ENCODE data around the gene SNCAIP.
A peak's percentile ranks its signal among the peaks of the same experiment; 100 is the strongest.

SNCAIP gene

DNA sequence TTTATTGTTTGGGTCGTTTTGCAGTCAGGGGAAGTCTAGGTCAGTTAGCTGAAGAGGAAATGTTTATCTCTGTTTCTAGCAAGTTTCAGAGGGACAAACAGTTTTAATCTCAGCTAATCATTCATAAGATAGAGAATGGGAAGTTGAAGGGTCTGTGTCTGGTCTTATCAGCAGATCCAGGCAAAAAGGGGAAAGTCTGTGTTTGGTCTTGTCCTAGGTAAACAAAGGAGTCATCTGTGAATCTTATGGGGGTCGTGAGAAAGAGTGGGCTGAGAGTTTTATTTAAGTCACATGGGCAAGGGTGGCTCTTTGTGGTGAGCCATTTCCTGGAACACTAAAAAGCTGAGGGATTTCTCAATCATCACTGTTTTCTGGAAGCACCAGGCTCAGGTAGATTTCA, 5.6 kb upstream of the SNCAIP start:
- Histone ChIP-seq H2BK120ac (ENCODE audit: insufficient read depth, low read length, poor library complexity) (no peak overlapping the region), H2BK12ac (ENCODE audit: low read length) (no peak overlapping the region), H3K9ac (ENCODE audit: low read length) (no peak overlapping the region), H3K18ac (ENCODE audit: low read length) (no peak overlapping the region), H4K91ac (ENCODE audit: low read depth, low read length) (no peak overlapping the region), H3K4me3 (ENCODE audit: low read depth, low read length) (no peak overlapping the region), H4K8ac (ENCODE audit: low read depth, low read length) (no peak overlapping the region), H3K27ac (ENCODE audit: low read depth, low read length) (no peak overlapping the region), H3K79me2 (ENCODE audit: control insufficient read depth, insufficient read depth, low read length, poor library complexity) (no peaks in the 10 kb centered on the region), H2AK5ac (ENCODE audit: low read length) (no peak overlapping the region), H2BK5ac (ENCODE audit: low read depth, low read length, poor library complexity) (no peak overlapping the region), H3K4me1 (ENCODE audit: control insufficient read depth in 1 of 2, insufficient read depth in 2 of 2, low read length in 2 of 2) (peaks cover 4 to 6% of the 10 kb centered on the region in 2 experiments), H3K4ac (ENCODE audit: low read depth, low read length) (no peak overlapping the region), H2AFZ (ENCODE audit: insufficient read depth, low read length, poor library complexity) (no peak overlapping the region), H3K27me3 (ENCODE audit: insufficient read depth, low read length) (peaks cover 6% of the 10 kb centered on the region), H3K14ac (ENCODE audit: low read length) (no peak overlapping the region), H3K36me3 (ENCODE audit: control insufficient read depth in 1 of 2, insufficient read depth in 2 of 2, low read length in 2 of 2) (no peaks in the 10 kb centered on the region), H3K9me3 (ENCODE audit: insufficient read depth, low read depth, low read length) (no peaks in the 10 kb centered on the region), H3K4me2 (ENCODE audit: low read length) (no peak overlapping the region), H3K79me1 (ENCODE audit: low read length) (peaks cover 4% of the 10 kb centered on the region), H3K23ac (ENCODE audit: low read length) (no peak overlapping the region), H4K12ac (ENCODE audit: low read depth, low read length) (no peak overlapping the region)
- no CpG with 5 or more reads among the region's 2 CpGs for WGBS (ENCODE audit: extremely low coverage, insufficient coverage, insufficient read length)
- no peak for DNase-seq

DNA sequence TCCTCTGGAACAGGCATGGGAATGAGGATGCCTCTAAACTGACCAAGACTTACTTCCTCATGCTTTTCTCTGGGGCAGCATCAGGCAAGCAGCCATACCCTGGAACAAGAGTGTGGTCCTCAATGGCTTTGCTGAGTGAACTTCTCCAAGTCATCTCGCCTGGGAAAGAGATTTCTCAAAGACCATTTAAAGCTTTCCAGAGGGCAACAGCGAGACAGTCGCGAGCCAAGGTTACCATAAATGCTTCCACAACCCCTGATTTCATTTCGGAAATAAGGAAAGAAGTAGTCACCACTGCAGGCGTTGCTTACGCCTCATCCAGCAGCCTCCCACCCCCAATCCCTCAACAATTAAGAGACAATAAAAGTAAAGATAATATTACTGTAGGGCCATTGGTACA, 1.1 kb upstream of the SNCAIP start:
- Histone ChIP-seq H2AFZ (ENCODE audit: insufficient read depth, low read length, poor library complexity) (no peak overlapping the region), H2BK5ac (ENCODE audit: low read depth, low read length, poor library complexity) (peak overlapping the region; percentile 19), H3K18ac (ENCODE audit: low read length) (no peak overlapping the region), H3K9me3 (ENCODE audit: insufficient read depth, low read depth, low read length) (no peaks in the 10 kb centered on the region), H3K79me2 (ENCODE audit: control insufficient read depth, insufficient read depth, low read length, poor library complexity) (no peaks in the 10 kb centered on the region), H3K4ac (ENCODE audit: low read depth, low read length) (no peak overlapping the region), H2AK5ac (ENCODE audit: low read length) (no peak overlapping the region), H3K4me2 (ENCODE audit: low read length) (no peak overlapping the region), H3K27me3 (ENCODE audit: insufficient read depth, low read length) (peaks cover 16% of the 10 kb centered on the region), H3K27ac (ENCODE audit: low read depth, low read length) (no peak overlapping the region), H3K79me1 (ENCODE audit: low read length) (peaks cover 9% of the 10 kb centered on the region), H4K8ac (ENCODE audit: low read depth, low read length) (no peak overlapping the region), H3K23ac (ENCODE audit: low read length) (no peak overlapping the region), H3K9ac (ENCODE audit: low read length) (no peak overlapping the region), H3K4me3 (ENCODE audit: low read depth, low read length) (no peak overlapping the region), H3K14ac (ENCODE audit: low read length) (no peak overlapping the region), H3K4me1 (ENCODE audit: control insufficient read depth in 1 of 2, insufficient read depth in 2 of 2, low read length in 2 of 2) (peaks cover 4 to 9% of the 10 kb centered on the region in 2 experiments), H2BK120ac (ENCODE audit: insufficient read depth, low read length, poor library complexity) (peak overlapping the region; percentile 39), H4K12ac (ENCODE audit: low read depth, low read length) (no peak overlapping the region), H4K91ac (ENCODE audit: low read depth, low read length) (no peak overlapping the region), H2BK12ac (ENCODE audit: low read length) (peak overlapping the region; percentile 83), H3K36me3 (ENCODE audit: control insufficient read depth in 1 of 2, insufficient read depth in 2 of 2, low read length in 2 of 2) (no peaks in the 10 kb centered on the region)
- no CpG with 5 or more reads among the region's 7 CpGs for WGBS (ENCODE audit: extremely low coverage, insufficient coverage, insufficient read length)
- DNase-seq: no peak

DNA sequence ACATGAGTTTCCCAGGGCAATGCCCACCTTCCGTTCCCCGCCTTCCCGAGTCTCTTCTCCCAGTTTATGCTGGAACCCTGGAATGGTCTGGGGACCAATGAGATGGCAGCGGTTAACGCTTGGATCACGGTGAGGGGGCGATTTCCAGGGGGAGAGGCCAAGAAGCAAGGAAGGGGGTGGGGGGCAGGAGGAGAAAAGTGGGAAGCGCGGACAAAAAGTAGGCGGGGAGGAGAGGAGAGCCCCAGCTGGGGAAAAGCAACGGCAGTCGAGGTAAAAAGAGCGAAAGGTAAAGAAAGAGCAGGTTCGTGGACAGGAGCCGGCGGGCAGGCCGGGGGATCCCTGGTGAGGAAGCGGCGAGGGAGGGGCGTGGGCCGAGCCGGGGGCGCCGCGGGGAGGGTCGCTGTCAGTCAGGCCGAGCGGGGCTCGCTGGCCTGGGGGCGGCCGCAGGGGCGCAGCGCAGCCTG, 508 bp upstream of the SNCAIP start:
- H2BK5ac ChIP-seq (ENCODE audit: low read depth, low read length, poor library complexity): no peak overlapping the region
- peak overlapping the region; percentile 72 for H3K4me3 ChIP-seq (ENCODE audit: low read depth, low read length)
- H2BK12ac ChIP-seq (ENCODE audit: low read length): no peak overlapping the region
- no peaks in the 10 kb centered on the region for H3K36me3 ChIP-seq (ENCODE audit: control insufficient read depth in 1 of 2, insufficient read depth in 2 of 2, low read length in 2 of 2)
- H3K4ac ChIP-seq (ENCODE audit: low read depth, low read length): no peak overlapping the region
- H3K18ac ChIP-seq (ENCODE audit: low read length): no peak overlapping the region
- no peak overlapping the region for H2BK120ac ChIP-seq (ENCODE audit: insufficient read depth, low read length, poor library complexity)
- WGBS (ENCODE audit: extremely low coverage, insufficient coverage, insufficient read length): no CpG with 5 or more reads among the region's 33 CpGs
- H3K27ac ChIP-seq (ENCODE audit: low read depth, low read length): no peak overlapping the region
- no peak overlapping the region for H2AK5ac ChIP-seq (ENCODE audit: low read length)
- no peak overlapping the region for H4K8ac ChIP-seq (ENCODE audit: low read depth, low read length)
- H4K91ac ChIP-seq (ENCODE audit: low read depth, low read length): peak overlapping the region; percentile 29
- H4K12ac ChIP-seq (ENCODE audit: low read depth, low read length): no peak overlapping the region
- no peaks in the 10 kb centered on the region for H3K79me2 ChIP-seq (ENCODE audit: control insufficient read depth, insufficient read depth, low read length, poor library complexity)
- H3K79me1 ChIP-seq (ENCODE audit: low read length): peaks cover 9% of the 10 kb centered on the region
- H3K4me2 ChIP-seq (ENCODE audit: low read length): peak overlapping the region; percentile 85
- peak overlapping the region; percentile 31 for H3K14ac ChIP-seq (ENCODE audit: low read length)
- H3K27me3 ChIP-seq (ENCODE audit: insufficient read depth, low read length): peaks cover 16% of the 10 kb centered on the region
- H2AFZ ChIP-seq (ENCODE audit: insufficient read depth, low read length, poor library complexity): peak overlapping the region; percentile 62
- peaks cover 4 to 9% of the 10 kb centered on the region in 2 experiments for H3K4me1 ChIP-seq (ENCODE audit: control insufficient read depth in 1 of 2, insufficient read depth in 2 of 2, low read length in 2 of 2)
- DNase-seq: no peak
- H3K9ac ChIP-seq (ENCODE audit: low read length): no peak overlapping the region
- H3K23ac ChIP-seq (ENCODE audit: low read length): no peak overlapping the region
- H3K9me3 ChIP-seq (ENCODE audit: insufficient read depth, low read depth, low read length): no peaks in the 10 kb centered on the region

DNA sequence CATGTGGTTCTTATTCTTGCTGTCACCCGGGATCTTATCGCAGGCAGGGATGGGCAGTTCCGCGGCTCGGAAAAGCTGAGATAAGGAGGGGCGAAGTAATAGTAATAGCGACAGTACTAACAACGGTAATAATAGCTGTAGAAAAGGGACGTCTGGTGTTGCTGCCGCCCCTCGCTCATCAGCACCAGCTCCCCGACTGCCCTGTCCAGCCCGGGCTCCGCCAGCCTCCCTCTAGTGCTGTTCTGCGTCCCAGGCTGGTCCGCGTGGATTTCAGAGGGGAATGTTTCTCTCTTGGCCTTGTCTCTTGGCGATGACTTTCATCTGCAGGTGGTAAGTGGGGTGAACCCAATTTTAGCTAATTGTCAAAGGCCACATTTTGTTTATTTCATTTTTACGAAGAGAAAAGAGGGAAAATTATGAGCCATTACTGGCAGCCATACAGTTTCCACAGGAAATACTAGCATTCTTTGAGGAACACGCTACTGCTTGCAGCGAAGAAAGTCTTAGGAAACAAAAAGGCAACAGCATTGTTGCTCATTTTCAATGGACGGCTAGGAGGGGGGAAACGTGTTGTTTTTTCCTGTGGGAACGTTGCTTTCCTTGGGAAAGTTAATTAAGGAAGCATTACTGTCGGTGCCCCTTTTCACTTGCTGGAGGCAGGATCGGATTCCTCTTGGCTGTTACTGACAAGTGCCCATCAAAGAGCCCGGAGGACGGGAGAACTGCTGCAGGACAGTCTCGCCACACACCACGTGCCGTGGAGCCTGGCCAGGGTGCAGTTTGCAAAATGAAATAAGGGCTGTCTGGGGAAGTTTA, 762 bp downstream of the SNCAIP start:
- Histone ChIP-seq H3K27ac (ENCODE audit: low read depth, low read length) (no peak overlapping the region), H4K91ac (ENCODE audit: low read depth, low read length) (no peak overlapping the region), H2AK5ac (ENCODE audit: low read length) (no peak overlapping the region), H3K23ac (ENCODE audit: low read length) (no peak overlapping the region), H3K4me3 (ENCODE audit: low read depth, low read length) (peak overlapping the region; percentile 72), H3K4me1 (ENCODE audit: control insufficient read depth in 1 of 2, insufficient read depth in 2 of 2, low read length in 2 of 2) (peaks cover 4 to 9% of the 10 kb centered on the region in 2 experiments), H3K9ac (ENCODE audit: low read length) (peak overlapping the region; percentile 80), H3K79me2 (ENCODE audit: control insufficient read depth, insufficient read depth, low read length, poor library complexity) (no peaks in the 10 kb centered on the region), H3K79me1 (ENCODE audit: low read length) (peaks cover 9% of the 10 kb centered on the region), H3K9me3 (ENCODE audit: insufficient read depth, low read depth, low read length) (no peaks in the 10 kb centered on the region), H2BK12ac (ENCODE audit: low read length) (no peak overlapping the region), H2BK120ac (ENCODE audit: insufficient read depth, low read length, poor library complexity) (no peak overlapping the region), H3K4me2 (ENCODE audit: low read length) (peak overlapping the region; percentile 85), H3K18ac (ENCODE audit: low read length) (no peak overlapping the region), H4K12ac (ENCODE audit: low read depth, low read length) (no peak overlapping the region), H3K36me3 (ENCODE audit: control insufficient read depth in 1 of 2, insufficient read depth in 2 of 2, low read length in 2 of 2) (no peaks in the 10 kb centered on the region), H3K4ac (ENCODE audit: low read depth, low read length) (no peak overlapping the region), H2AFZ (ENCODE audit: insufficient read depth, low read length, poor library complexity) (no peak overlapping the region), H4K8ac (ENCODE audit: low read depth, low read length) (no peak overlapping the region), H3K14ac (ENCODE audit: low read length) (no peak overlapping the region), H2BK5ac (ENCODE audit: low read depth, low read length, poor library complexity) (no peak overlapping the region), H3K27me3 (ENCODE audit: insufficient read depth, low read length) (peaks cover 16% of the 10 kb centered on the region)
- WGBS (ENCODE audit: extremely low coverage, insufficient coverage, insufficient read length): no CpG with 5 or more reads among the region's 31 CpGs
- DNase-seq: peak in 1 of 2 donors; percentile 15
